Transverse colon (tissue), 4 donors: ENCODE measurements around the gene PRKCZ. TPM values are rescaled to one million over a fixed set of nuclear protein-coding genes. Genes with fewer than 3 reads are reported as not detected.
A peak's percentile ranks its signal among the peaks of the same experiment; 100 is the strongest.

ENCODE experiments used
- DNase-seq: peaks from one replicate; pipeline ENCODE4 v3.0.0-alpha.2; 2019
- H3K27ac ChIP-seq, 4 donors: fragments of 200-600 bp; sonication (generic); 2 replicates each; pipeline ENCODE4 v1.5.1; 2016 to 2018; ENCODE audit warnings: inconsistent platforms in 4 of 4
- H3K27me3 ChIP-seq: fragments of 200-600 bp; sonication (generic); 2 replicates; pipeline ENCODE4 v1.5.1; 2017; ENCODE audit warnings: inconsistent platforms
- H3K36me3 ChIP-seq, 4 donors: fragments of 200-600 bp; sonication (generic); 2 replicates each; pipeline ENCODE4 v1.5.1; 2017 to 2019; ENCODE audit warnings: inconsistent platforms in 4 of 4
- H3K4me1 ChIP-seq, 4 donors: fragments of 200-600 bp; sonication (generic); 2 replicates each; pipeline ENCODE4 v1.5.1; 2017 to 2020; ENCODE audit warnings: inconsistent platforms in 4 of 4
- H3K4me3 ChIP-seq, 4 donors: fragments of 200-600 bp; sonication (generic); 1 replicate in 1 of 4; 2 replicates in 3 of 4; pipeline versions ENCODE4 v1.5.1 to v1.6.1; 2017 to 2019; ENCODE audit warnings: inconsistent platforms in 4 of 4
- H3K9me3 ChIP-seq, 2 donors: fragments of 200-600 bp; sonication (generic); 2 replicates each; pipeline ENCODE4 v1.5.1; 2017 to 2019; ENCODE audit warnings: inconsistent platforms in 2 of 2
- EP300 ChIP-seq: sonication (generic); formaldehyde crosslinking; IDR thresholded peaks from one replicate; pipeline ENCODE4 v1.6.1; 2017; ENCODE audit warnings: antibody characterized with exemption, low read depth
- POLR2A ChIP-seq: fragments of 450-650 bp; IDR thresholded peaks from one replicate; pipeline ENCODE4 v1.6.1; 2016; ENCODE audit warnings: antibody characterized with exemption, mild to moderate bottlenecking, moderate library complexity
- POLR2AphosphoS5 ChIP-seq, 3 donors: sonication (generic); formaldehyde crosslinking; IDR thresholded peaks; one replicate each; pipeline ENCODE4 v1.6.1; 2016; ENCODE audit warnings: antibody characterized with exemption in 3 of 3
- WGBS, 2 donors: methylation state at CpG; one replicate each; pipeline ENCODE4 v1.1.5; 2018; ENCODE audit warnings: low coverage in 1 of 2; 5-methylcytosine and 5-hydroxymethylcytosine counted together
- in situ Hi-C, 4 donors: fragments of 200-750 bp; cut with MboI; loops; one replicate each; pipeline versions ENCODE4 v1.15.0 to v1.15.1; 2017; ENCODE audit warnings: low sequenced_read_pairs in 3 of 4, low pct_ligation_motif_present in 1 of 4, low pct_unique_long_range_greater_than_20kb in 1 of 4
- intact Hi-C: fragments of 100-400 bp; cut with DNase I; formaldehyde crosslinking; loops from one replicate; pipeline ENCODE4 v1.15.1; 2023; ENCODE audit warnings: low total_unique reads
- total RNA-seq, 4 donors: library from RNA; depleted of rRNA; stranded (reverse); fragments of >200 nt; gene quantifications; one replicate each; pipeline ENCODE4 v1.1.0, GENCODE V29; 2016
- TF ChIP-seq, protein P1 (sequence below), 5 experiments: fragments of 200-600 bp in 3 of 5; fragments of 450-650 bp in 2 of 5; sonication (generic) in 3 of 5; IDR thresholded peaks; 1 replicate in 2 of 5; 2 replicates in 3 of 5; pipeline ENCODE4 v1.5.1; 2016 to 2017; ENCODE audit warnings: antibody characterized with exemption in 5 of 5, inconsistent platforms in 3 of 5, mild to moderate bottlenecking in 2 of 5, moderate library complexity in 1 of 5

The PRKCZ gene
- total RNA-seq, 4 donors from 2014 or later, result 48.6 to 96.7 (median 54.4) TPM

DNA sequence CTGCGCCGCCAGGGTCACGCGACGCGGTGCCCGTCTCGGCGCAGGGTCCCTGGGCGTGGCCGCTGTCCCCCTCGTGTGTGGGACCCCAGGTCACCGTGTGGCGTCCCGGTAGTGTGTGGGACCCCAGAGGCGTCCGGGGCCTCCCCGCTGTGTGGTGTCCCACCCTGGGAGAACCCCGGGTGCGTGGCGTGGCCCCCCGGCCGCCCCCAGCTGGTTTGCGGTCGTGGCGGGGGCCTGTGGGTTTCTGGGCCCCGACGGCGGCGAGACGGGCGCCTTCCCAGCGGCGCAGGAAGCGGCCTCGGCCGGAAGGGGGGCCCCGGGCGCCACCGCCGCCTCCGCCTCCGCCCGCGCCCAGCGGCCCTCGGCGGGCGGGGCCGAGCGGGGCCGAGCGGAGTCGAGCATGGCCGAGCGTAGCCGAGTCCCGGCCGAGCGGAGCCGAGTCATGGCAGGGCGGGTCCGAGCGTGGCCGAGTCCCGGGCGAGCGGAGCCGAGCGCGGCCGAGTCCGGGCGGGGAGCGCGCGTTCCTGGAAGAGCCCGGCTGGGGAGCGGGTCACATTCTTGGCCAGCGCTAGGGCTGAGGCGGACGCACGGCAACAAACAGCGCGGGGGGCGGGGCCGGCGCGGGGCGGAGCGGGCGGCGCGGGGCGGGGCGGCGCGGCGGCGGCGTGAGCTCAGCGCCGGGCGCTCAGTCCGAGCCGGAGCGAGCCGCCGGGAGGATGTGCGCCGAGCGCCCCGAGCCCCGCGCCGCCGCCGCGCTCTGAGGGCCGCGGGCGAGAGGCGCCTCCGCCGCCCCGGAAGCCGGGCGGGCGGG, 177.3 kb downstream of the PRKCZ start:
- H3K36me3 ChIP-seq, result no peaks in the 10 kb centered on the region
- 0% methylated on average over 58 of the region's 129 CpGs; no CpG with 5 or more reads in 1 of the 2 donors for WGBS, 2 donors

DNA sequence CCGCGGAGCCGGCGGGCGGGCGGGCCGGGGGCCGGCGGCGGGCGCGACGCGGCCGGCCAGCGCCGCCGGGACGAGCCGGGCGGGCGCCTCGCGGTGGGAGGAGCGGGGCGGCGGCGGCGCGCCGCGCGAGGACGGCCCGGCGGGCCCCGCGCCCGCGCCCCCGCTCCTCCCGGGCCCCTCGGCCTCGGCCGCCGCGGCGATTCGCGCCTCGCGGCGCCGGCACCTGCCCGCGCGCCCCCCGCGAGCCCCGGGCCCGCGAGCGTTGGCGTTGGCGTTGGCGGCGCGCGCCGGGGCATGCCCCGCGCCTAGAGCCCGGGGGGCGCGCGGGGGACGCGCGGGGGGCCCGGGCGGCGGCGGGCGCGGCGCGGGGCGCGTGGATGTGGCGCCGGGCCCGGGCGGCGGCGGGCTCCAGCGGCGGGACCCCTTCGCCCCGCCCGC, 178.0 kb downstream of the PRKCZ start, which contains the start of gene SKI:
SKI (plus strand) TSS at position 163 of the 438 bp plus-strand sequence. CDS start 448 bp downstream, outside the sequence.
- WGBS, 2 donors, result 1% methylated on average over 17 of the region's 100 CpGs; no CpG with 5 or more reads in 1 of the 2 donors
- no peak for DNase-seq
- peak within 1 kb of the TSS; percentile 98 to 100 (median 100) for H3K27ac ChIP-seq
- in situ Hi-C loops, result no loop called here
- no peak for TF ChIP-seq POLR2A
- no peak for TF ChIP-seq POLR2AphosphoS5 (IDR thresholded peaks at IDR 0.05)
- TF ChIP-seq EP300, result no peak
- TF ChIP-seq, protein P1, sequence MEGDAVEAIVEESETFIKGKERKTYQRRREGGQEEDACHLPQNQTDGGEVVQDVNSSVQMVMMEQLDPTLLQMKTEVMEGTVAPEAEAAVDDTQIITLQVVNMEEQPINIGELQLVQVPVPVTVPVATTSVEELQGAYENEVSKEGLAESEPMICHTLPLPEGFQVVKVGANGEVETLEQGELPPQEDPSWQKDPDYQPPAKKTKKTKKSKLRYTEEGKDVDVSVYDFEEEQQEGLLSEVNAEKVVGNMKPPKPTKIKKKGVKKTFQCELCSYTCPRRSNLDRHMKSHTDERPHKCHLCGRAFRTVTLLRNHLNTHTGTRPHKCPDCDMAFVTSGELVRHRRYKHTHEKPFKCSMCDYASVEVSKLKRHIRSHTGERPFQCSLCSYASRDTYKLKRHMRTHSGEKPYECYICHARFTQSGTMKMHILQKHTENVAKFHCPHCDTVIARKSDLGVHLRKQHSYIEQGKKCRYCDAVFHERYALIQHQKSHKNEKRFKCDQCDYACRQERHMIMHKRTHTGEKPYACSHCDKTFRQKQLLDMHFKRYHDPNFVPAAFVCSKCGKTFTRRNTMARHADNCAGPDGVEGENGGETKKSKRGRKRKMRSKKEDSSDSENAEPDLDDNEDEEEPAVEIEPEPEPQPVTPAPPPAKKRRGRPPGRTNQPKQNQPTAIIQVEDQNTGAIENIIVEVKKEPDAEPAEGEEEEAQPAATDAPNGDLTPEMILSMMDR (IDR thresholded peaks at IDR 0.05), result no peak
- no peaks in the 10 kb centered on the region for H3K27me3 ChIP-seq
- intact Hi-C loops, result no loop called here
- peaks cover 15 to 49% (median 46%) of the 10 kb centered on the region in 4 donors for H3K4me1 ChIP-seq
- no peaks in the 10 kb centered on the region for H3K36me3 ChIP-seq
- H3K9me3 ChIP-seq, result no peaks in the 10 kb centered on the region
- H3K4me3 ChIP-seq, result peak within 1 kb of the TSS; percentile 86 to 97 (median 95)

More for the DNA sequence above, 177.3 kb downstream of the PRKCZ start:
- peak; percentile 97 for DNase-seq
- in situ Hi-C loops (no loop called here), intact Hi-C loops (no loop called here)
- H3K4me3 ChIP-seq, result peak overlapping the region; percentile 86 to 97 (median 95)
- peak overlapping the region; percentile 98 to 100 (median 100) for H3K27ac ChIP-seq
- H3K27me3 ChIP-seq, result no peaks in the 10 kb centered on the region
- TF ChIP-seq EP300 (no peak), POLR2A (peak; percentile 74), POLR2AphosphoS5 (IDR thresholded peaks at IDR 0.05) (peak; percentile 42 to 76 (median 67))
- TF ChIP-seq, protein P1 (IDR thresholded peaks at IDR 0.05), result no peak
- no peaks in the 10 kb centered on the region for H3K9me3 ChIP-seq
- H3K4me1 ChIP-seq, result peaks cover 8 to 43% (median 39%) of the 10 kb centered on the region in 4 donors

DNA sequence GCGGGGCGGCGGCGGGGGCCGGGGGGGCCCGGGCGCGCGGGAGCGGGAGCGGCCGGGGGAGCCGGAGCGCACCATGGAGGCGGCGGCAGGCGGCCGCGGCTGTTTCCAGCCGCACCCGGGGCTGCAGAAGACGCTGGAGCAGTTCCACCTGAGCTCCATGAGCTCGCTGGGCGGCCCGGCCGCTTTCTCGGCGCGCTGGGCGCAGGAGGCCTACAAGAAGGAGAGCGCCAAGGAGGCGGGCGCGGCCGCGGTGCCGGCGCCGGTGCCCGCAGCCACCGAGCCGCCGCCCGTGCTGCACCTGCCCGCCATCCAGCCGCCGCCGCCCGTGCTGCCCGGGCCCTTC, 178.5 kb downstream of the PRKCZ start:
- Histone ChIP-seq H3K4me1 (peaks cover 19 to 54% (median 50%) of the 10 kb centered on the region in 4 donors), H3K36me3 (no peaks in the 10 kb centered on the region), H3K27me3 (no peaks in the 10 kb centered on the region), H3K27ac (peak overlapping the region; percentile 82 to 90 (median 85)), H3K9me3 (no peaks in the 10 kb centered on the region), H3K4me3 (peak overlapping the region; percentile 44 to 74 (median 61))
- 2% methylated on average over 27 of the region's 50 CpGs; no CpG with 5 or more reads in 1 of the 2 donors for WGBS, 2 donors
- in situ Hi-C loops (no loop called here), intact Hi-C loops (no loop called here)
- no peak for DNase-seq
- TF ChIP-seq POLR2A (no peak), EP300 (no peak), POLR2AphosphoS5 (IDR thresholded peaks at IDR 0.05) (no peak)
- TF ChIP-seq, protein P1 (IDR thresholded peaks at IDR 0.05), result no peak

DNA sequence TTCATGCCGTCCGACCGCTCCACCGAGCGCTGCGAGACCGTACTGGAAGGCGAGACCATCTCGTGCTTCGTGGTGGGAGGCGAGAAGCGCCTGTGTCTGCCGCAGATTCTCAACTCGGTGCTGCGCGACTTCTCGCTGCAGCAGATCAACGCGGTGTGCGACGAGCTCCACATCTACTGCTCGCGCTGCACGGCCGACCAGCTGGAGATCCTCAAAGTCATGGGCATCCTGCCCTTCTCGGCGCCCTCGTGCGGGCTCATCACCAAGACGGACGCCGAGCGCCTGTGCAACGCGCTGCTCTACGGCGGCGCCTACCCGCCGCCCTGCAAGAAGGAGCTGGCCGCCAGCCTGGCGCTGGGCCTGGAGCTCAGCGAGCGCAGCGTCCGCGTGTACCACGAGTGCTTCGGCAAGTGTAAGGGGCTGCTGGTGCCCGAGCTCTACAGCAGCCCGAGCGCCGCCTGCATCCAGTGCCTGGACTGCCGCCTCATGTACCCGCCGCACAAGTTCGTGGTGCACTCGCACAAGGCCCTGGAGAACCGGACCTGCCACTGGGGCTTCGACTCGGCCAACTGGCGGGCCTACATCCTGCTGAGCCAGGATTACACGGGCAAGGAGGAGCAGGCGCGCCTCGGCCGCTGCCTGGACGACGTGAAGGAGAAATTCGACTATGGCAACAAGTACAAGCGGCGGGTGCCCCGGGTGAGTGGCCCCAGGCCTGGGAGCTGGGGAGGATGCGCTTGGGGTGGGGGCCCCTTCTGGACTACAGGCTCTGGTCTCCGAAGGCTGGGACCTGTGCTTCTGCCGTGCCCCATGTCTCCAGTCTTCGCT, 179.0 kb downstream of the PRKCZ start:
- no peaks in the 10 kb centered on the region for H3K27me3 ChIP-seq
- intact Hi-C loops, result no loop called here
- no peaks in the 10 kb centered on the region for H3K9me3 ChIP-seq
- peaks cover 25 to 60% (median 56%) of the 10 kb centered on the region in 4 donors for H3K4me1 ChIP-seq
- TF ChIP-seq EP300 (no peak), POLR2A (peak; percentile 62), POLR2AphosphoS5 (IDR thresholded peaks at IDR 0.05) (peak; percentile 71 to 87 (median 72))
- TF ChIP-seq, protein P1 (IDR thresholded peaks at IDR 0.05), result peak in 1 of 5 experiments; percentile 12
- DNase-seq, result peak; percentile 77
- 4% methylated on average over 23 of the region's 77 CpGs; no CpG with 5 or more reads in 1 of the 2 donors for WGBS, 2 donors
- peak overlapping the region; percentile 44 to 74 (median 61) for H3K4me3 ChIP-seq
- in situ Hi-C loops, result no loop called here
- H3K36me3 ChIP-seq, result no peaks in the 10 kb centered on the region
- H3K27ac ChIP-seq, result peak overlapping the region; percentile 82 to 90 (median 85)
